Parathyroid adenoma (tissue), 2 donors: ENCODE results near the gene TFAP2A.

Experiments
- H2AFZ ChIP-seq: fragments of 300-600 bp; sonication (generic); one replicate; pipeline ENCODE4 v1.7.0; 2017; ENCODE audit warnings: antibody characterized with exemption, mild to moderate bottlenecking
- H3K27ac ChIP-seq: fragments of 300-600 bp; sonication (generic); one replicate; pipeline ENCODE4 v1.7.0; 2017
- H3K27me3 ChIP-seq: fragments of 300-600 bp; sonication (generic); one replicate; pipeline ENCODE4 v1.7.0; 2017; ENCODE audit warnings: low read length; ENCODE audit not compliant: control insufficient read depth, insufficient read depth
- H3K36me3 ChIP-seq: fragments of 300-600 bp; sonication (generic); one replicate; pipeline ENCODE4 v1.7.0; 2017; ENCODE audit warnings: low read length; ENCODE audit not compliant: control insufficient read depth, insufficient read depth
- H3K4me1 ChIP-seq: fragments of 300-600 bp; sonication (generic); one replicate; pipeline ENCODE4 v1.7.0; 2017; ENCODE audit warnings: control low read depth
- H3K4me2 ChIP-seq: fragments of 300-600 bp; sonication (generic); one replicate; pipeline ENCODE4 v1.7.0; 2017; ENCODE audit warnings: low read length
- H3K4me3 ChIP-seq: fragments of 300-600 bp; sonication (generic); one replicate; pipeline ENCODE4 v1.7.0; 2017; ENCODE audit warnings: low read depth, low read length
- H3K79me2 ChIP-seq: fragments of 300-600 bp; sonication (generic); one replicate; pipeline ENCODE4 v1.7.0; 2017; ENCODE audit warnings: control low read depth
- H3K9ac ChIP-seq: fragments of 300-600 bp; sonication (generic); one replicate; pipeline ENCODE4 v1.7.0; 2017; ENCODE audit warnings: mild to moderate bottlenecking
- H3K9me3 ChIP-seq: fragments of 300-600 bp; sonication (generic); one replicate; pipeline ENCODE4 v1.7.0; 2017; ENCODE audit warnings: low read length; ENCODE audit not compliant: control insufficient read depth
- CTCF ChIP-seq: fragments of 300-600 bp; sonication (generic); IDR thresholded peaks from one replicate; pipeline ENCODE4 v1.7.0; 2017; ENCODE audit warnings: antibody characterized with exemption, mild to moderate bottlenecking
- donor health status: primary hyperparathyroidism.

Gene TFAP2A

GRCh38 chr6:10390495-10391298 lies 24.2 kb downstream of the TFAP2A start:
- no peaks in the 10 kb centered on the region for H3K4me1 ChIP-seq
- H3K79me2 ChIP-seq, result no peaks in the 10 kb centered on the region
- peaks cover 20% of the 10 kb centered on the region for H3K27me3 ChIP-seq
- no peak overlapping the region for H3K9ac ChIP-seq
- H2AFZ ChIP-seq, result no peak overlapping the region
- no peaks in the 10 kb centered on the region for H3K36me3 ChIP-seq
- H3K9me3 ChIP-seq, result no peaks in the 10 kb centered on the region
- no peak for TF ChIP-seq CTCF
- no peak overlapping the region for H3K27ac ChIP-seq
- H3K4me2 ChIP-seq, result no peak overlapping the region
- H3K4me3 ChIP-seq, result no peak overlapping the region

- no peak for TF ChIP-seq CTCF
- Histone ChIP-seq H2AFZ (no peak overlapping the region), H3K27ac (no peak overlapping the region), H3K36me3 (no peaks in the 10 kb centered on the region), H3K4me3 (no peak overlapping the region), H3K4me2 (no peak overlapping the region), H3K4me1 (no peaks in the 10 kb centered on the region), H3K27me3 (peaks cover 20% of the 10 kb centered on the region), H3K9me3 (no peaks in the 10 kb centered on the region), H3K79me2 (no peaks in the 10 kb centered on the region), H3K9ac (no peak overlapping the region)
These were observed 25.0 kb downstream of the TFAP2A start for GRCh38 chr6:10389739-10390494.

- no peak overlapping the region for H3K4me3 ChIP-seq
- no peaks in the 10 kb centered on the region for H3K4me1 ChIP-seq
- no peaks in the 10 kb centered on the region for H3K36me3 ChIP-seq
- no peak overlapping the region for H3K4me2 ChIP-seq
- H3K9me3 ChIP-seq, result no peaks in the 10 kb centered on the region
- peaks cover 23% of the 10 kb centered on the region for H3K27me3 ChIP-seq
- TF ChIP-seq CTCF, result no peak
- no peak overlapping the region for H2AFZ ChIP-seq
- H3K9ac ChIP-seq, result no peak overlapping the region
- H3K27ac ChIP-seq, result no peak overlapping the region
- H3K79me2 ChIP-seq, result no peaks in the 10 kb centered on the region
These were observed 27.9 kb downstream of the TFAP2A start for GRCh38 chr6:10386756-10387654.

- H3K4me1 ChIP-seq, result no peaks in the 10 kb centered on the region
- no peaks in the 10 kb centered on the region for H3K9me3 ChIP-seq
- H2AFZ ChIP-seq, result no peak overlapping the region
- TF ChIP-seq CTCF, result no peak
- no peaks in the 10 kb centered on the region for H3K36me3 ChIP-seq
- H3K27ac ChIP-seq, result no peak overlapping the region
- H3K4me3 ChIP-seq, result no peak overlapping the region
- no peak overlapping the region for H3K4me2 ChIP-seq
- no peaks in the 10 kb centered on the region for H3K79me2 ChIP-seq
- H3K9ac ChIP-seq, result no peak overlapping the region
- H3K27me3 ChIP-seq, result peaks cover 23% of the 10 kb centered on the region
These were observed 28.7 kb downstream of the TFAP2A start for GRCh38 chr6:10386220-10386619.
